CD4-positive, alpha-beta T cell treated with Interleukin-6 for 4 hours (primary cell): ENCODE data around the gene SERGEF.

Experiments
- DNase-seq: peaks from one replicate; pipeline ENCODE4 v3.0.0-alpha.2; 2020; ENCODE audit warnings: mixed read lengths

The SERGEF gene

DNA sequence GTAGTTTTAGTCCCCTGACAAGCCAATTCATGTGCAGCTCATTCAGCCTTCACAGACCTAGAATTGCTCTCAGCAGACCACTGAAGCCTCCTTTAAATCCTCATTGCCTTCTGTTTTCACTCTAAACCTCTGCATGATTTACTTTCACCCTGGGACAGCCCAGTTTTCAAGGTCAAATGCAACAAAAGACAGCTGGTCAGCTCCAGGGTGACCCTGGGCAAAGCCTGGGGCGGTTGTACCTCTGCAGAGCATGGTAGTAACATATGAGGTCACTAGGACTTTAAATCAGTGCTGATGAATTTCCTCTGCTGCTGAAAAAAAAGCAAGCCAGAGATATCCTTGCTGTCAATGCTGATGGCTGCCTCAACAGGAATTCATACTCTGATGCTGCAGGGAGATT is 62.2 kb downstream of the SERGEF start:
- no peak for DNase-seq

- DNase-seq: no peak
Observed at GRCh38 chr11:17948296-17948695, 64.6 kb downstream of the SERGEF start.

DNA sequence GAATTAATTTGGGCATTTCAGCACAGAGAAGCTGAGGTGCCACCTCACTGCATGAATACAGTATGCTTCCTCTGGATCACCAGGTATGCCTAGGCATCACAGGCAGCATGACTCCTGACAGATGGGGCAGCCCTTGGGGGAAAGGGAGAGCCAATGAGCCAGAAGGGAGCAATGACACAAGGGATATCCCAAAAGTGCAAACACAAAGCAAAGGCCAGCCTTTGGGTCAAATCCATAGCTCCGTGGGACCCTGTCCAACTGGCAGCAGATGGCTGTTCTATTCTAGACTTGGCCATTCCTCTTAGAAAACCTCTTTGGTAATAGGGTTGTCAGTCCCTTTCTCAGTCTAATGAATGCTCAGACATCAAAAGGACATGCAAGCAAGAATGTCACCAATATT is 73.3 kb downstream of the SERGEF start:
- DNase-seq: no peak

DNA sequence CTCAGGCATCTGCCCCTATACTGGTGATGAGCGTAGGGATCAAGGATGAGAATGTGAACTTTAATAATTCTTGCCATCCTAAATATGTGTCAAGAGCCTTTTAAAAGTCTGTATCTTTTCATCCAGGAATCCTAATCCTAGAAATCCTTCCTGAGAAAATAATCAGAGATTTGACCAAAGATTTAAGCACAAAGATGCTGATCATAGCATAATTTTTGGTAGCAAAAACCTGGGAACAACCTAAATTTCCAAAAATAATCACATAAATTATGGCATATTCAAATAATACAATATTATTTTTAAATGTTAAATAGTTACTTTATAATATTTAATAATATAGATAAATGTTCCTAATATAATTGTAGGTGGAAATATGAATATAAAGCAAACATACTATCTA is 76.1 kb downstream of the SERGEF start:
- DNase-seq: no peak

DNA sequence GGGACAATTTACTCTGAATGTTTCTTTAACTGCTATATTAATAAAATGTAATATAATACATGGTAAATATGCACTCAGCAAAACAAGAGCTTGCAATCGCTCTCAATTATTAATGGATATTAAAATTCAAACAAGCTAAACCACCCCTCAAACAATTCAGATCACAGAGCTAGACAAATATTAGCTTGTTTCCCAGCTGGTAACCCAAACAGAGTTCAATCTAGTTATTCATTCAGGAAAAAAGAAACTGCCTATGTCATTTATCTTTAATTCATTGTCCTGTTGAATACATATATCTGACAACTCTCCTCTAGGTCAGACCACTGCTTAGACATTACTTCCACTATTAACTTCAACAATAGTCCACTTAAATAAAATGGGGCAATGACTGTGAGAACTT is 78.7 kb downstream of the SERGEF start:
- DNase-seq: no peak

- DNase-seq: no peak
Observed at GRCh38 chr11:17933708-17934107, 79.1 kb downstream of the SERGEF start.

DNA sequence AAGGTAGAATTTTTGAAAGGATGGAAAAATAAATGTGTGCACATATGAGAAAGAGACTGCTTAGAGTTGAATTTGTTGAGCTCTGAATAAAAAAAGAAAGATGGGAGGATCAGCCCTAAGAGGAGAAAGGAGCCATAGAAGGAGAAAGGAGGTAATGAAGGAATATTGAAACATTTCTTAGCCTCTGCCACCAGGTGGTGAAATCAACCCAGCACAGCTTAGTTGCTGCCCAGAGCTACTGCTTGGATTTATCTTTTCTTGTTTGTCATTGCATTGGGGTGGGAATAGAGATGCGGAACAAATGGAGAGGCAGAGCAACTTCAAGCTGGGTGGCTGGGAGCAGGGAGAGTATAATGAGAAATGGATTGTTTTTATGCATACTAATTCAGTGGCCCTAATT is 80.4 kb downstream of the SERGEF start:
- DNase-seq: no peak

DNA sequence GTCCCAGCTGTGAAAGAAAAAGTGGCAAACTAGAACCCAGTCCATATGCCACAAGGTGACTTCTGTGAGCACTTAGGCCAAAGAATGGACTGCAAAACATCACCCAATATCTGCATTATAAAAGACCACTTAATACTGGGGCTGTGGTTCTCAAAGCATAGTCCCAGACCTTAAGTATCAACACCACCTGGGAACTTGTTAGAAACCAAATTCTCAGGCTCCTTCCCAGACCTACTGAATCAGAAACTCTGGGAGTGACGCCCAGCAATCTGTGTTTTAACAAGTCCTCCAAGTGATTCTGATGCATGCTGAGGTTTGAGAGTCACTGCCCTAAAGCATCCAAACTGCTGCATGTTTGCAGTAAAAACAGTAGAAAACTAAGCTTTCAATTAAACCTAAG is 81.3 kb downstream of the SERGEF start:
- DNase-seq: no peak

GRCh38 chr11:17930544-17931125 is 82.2 kb downstream of the SERGEF start:
- no peak for DNase-seq

GRCh38 chr11:17929171-17929570 is 83.7 kb downstream of the SERGEF start:
- DNase-seq: no peak

- DNase-seq: no peak
Observed at GRCh38 chr11:17927681-17928343, 85.0 kb downstream of the SERGEF start.

DNA sequence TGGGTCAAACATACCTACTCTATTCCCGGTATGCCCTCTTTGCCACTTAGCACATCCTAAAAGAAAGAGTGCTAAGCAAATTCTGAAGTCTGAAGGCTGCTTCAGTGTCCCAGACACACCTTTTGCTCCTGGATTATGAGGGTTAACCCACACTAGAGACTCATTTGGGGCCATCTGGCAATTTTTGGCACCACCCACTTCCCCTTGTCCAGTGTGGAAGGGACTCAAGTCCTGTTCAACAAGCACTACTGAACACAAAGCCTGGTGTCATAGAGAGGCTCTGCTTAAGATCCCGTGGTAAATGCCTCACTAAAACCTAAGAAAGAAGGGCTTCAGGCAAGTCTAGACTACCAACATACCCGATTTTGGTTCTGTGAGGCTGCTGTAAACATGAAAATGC is 85.8 kb downstream of the SERGEF start:
- DNase-seq: no peak

DNA sequence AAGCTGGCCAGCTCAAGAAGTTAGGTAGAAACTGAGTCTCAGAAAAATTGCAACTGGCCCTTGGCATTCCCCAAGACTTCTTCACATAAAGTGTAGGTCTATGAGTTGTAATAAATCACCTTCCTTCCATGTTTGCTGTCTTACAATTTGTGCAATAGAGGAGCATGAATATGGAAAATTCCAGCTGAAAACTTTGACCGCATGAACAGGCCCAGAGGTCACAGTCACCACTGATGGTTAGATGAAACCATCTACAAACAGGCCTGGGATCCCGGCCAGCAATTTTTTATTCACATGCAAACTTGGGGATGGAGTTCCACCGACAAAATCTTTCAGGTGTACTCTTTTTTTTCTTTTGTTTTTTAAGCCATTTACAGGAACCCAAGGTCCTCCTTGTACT is 88.1 kb downstream of the SERGEF start:
- DNase-seq: no peak

DNA sequence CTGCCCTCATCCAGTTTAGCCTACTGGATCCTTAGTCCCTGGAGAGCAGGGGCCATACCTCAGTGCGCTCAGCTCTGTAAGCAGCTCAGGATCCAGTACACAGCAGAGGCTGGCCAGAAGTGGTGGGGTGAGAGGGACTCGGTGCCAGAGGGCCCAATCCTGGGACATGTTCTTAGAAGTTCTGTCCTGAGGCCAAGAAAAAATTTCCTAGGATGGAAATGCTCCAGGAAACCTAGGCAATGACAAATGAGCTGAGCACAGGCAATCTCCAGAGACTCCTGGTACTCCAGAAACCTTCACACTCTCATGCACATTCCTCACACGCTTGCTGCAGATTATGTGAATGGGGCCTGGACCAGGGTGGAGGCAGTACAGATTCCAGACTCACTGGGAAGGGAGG is 89.6 kb downstream of the SERGEF start:
- no peak for DNase-seq

DNA sequence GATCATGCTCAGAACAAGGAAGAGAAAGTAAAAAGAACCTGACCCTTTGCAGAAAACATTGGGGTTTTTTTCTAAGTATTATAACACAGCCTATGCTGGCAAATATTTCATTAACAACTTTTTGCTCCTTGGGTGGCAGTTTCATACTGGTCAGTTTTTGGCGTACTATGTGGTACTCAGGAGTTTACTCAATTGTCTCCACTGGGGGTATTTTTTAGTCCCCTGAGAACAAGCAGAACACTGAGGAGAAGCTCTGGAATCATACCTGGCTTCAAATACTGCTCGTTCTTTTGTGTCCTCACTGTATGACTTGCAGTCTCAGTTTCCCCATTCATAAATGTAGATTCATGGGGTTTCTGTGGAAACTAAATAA is 90.4 kb downstream of the SERGEF start:
- DNase-seq: no peak

GRCh38 chr11:17921659-17922415 is 91.0 kb downstream of the SERGEF start:
- DNase-seq: no peak

DNA sequence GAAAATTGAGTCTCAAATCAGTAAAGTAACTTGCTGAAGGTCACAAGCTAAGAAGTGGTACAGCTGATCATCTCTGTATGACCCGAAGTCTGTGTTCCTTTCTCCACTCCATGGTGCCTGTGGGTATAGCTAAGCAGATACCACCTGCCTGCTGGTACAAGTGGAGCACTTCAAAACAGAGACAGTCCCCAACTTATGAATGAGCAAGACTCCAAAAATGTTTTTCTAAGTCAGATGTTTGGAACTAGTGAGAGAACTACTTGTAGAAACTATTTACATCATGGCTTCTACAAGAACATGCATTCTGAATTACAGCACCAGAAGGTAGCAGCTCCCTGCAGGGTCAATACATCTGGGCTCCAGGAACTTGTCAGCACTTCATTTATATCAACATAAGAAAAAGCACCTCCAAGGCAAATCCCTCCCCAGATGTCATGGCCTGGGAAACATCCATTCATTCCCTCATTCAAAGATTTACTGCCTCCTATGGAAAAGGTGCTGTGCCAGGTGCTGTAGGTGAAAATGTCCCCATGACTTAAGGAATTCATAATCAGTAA is 94.7 kb downstream of the SERGEF start:
- no peak for DNase-seq

DNA sequence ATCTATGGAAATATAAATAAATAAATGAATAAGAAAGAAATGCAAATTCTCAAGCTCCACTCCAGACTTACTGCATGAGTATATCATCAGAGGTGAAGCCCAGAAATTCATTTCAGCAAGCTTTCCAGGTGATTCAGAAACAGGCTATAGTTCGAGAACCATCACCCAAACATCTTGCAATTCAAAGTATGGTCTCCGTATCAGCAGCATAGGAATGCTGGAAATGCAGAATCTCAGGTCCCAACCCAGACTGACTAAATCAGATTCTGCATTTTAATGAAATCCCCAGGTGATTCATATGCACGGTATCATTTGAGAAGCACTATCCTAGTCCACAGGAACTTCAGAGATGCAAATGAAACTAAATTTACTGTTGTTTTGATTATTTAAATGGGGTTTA is 95.3 kb downstream of the SERGEF start:
- DNase-seq: no peak

- no peak for DNase-seq
Observed at GRCh38 chr11:17915500-17916143, 97.2 kb downstream of the SERGEF start.

DNA sequence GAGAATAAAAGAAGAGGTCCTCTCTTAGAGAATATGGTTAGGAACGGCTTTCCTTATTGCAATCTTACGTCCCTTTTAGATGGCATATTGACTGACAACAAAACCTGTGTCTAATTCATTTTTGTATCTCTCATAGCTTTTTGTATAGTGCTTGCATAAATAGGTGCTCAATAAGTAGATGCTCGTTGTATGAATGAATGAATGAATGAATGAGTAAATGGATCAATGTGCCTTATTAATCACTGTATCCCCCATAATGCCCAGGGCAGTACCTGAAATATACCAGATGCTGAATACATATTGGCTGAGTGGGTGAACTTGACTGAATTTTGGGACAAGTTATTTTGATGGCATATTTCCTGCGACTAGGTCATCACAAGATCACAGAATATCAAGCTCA is 97.9 kb downstream of the SERGEF start:
- no peak for DNase-seq

GRCh38 chr11:17907046-17907445 is 105.8 kb downstream of the SERGEF start:
- DNase-seq: no peak

- no peak for DNase-seq
Observed at GRCh38 chr11:17906436-17906835, 106.4 kb downstream of the SERGEF start.

GRCh38 chr11:17905477-17905876 is 107.4 kb downstream of the SERGEF start:
- DNase-seq: no peak

DNA sequence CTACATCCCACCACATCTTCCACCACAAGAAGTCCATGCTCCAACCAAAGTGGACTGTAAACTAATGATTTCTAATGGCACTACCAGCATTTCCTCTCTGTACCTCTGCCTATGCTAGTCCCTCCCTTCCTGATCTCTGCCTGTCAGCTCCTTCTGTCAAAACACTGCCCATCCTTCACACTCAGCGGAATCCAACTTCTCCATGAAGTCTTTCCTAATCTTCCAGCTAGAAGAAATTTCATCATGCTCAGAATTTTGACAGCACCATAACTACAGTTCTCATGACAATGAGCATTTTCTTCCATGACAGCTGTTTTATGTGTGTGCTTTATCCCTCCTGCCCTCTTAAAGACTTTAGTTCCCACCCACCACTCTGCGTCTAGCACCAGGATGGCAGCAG is 111.4 kb downstream of the SERGEF start:
- DNase-seq: no peak
